SH-SY5Y (cell line): ENCODE measurements around the gene COX19.

ENCODE experiments used
- GATA2 ChIP-seq: IDR thresholded peaks from 2 replicates; pipeline ENCODE4 v1.6.1; 2011; ENCODE audit warnings: mild to moderate bottlenecking, low read depth, low read length
- GATA3 ChIP-seq: IDR thresholded peaks from 2 replicates; pipeline ENCODE4 v1.6.1; 2011; ENCODE audit warnings: low read depth, mild to moderate bottlenecking, low read length, moderate library complexity

GRCh38 chr7:979151-979550 is 3.8 kb upstream of the COX19 start:
- TF ChIP-seq GATA3 (no peak), GATA2 (no peak)
